Ectodermal cell (in vitro differentiated cells): ENCODE measurements around the gene ETV7.
"Not testable (repeated sequence)": the region's sequence is repeated elsewhere in the genome, so short reads cannot be mapped to it uniquely, and the experiment has no call there.

Experiments used
- H3K27ac ChIP-seq: 2 replicates; pipeline ENCODE4 v1.7.0; 2013; ENCODE audit warnings: mild to moderate bottlenecking, low read depth, low read length; ENCODE audit not compliant: insufficient read depth, poor library complexity, severe bottlenecking
- H3K27me3 ChIP-seq: 2 replicates; pipeline ENCODE4 v1.7.0; 2013; ENCODE audit warnings: mild to moderate bottlenecking, low read length; ENCODE audit not compliant: insufficient read depth, control insufficient read depth, poor library complexity, severe bottlenecking
- H3K36me3 ChIP-seq: one replicate; pipeline ENCODE4 v1.7.0; 2013; ENCODE audit warnings: low read length; ENCODE audit not compliant: control insufficient read depth, insufficient read depth
- H3K4me1 ChIP-seq: one replicate; pipeline ENCODE4 v1.7.0; 2013; ENCODE audit warnings: low read length; ENCODE audit not compliant: control insufficient read depth, insufficient read depth
- H3K4me3 ChIP-seq: 2 replicates; pipeline ENCODE4 v1.7.0; 2013; ENCODE audit warnings: low read depth, low read length, control low read depth; ENCODE audit not compliant: insufficient read depth
- H3K9me3 ChIP-seq: 2 replicates; pipeline ENCODE4 v1.7.0; 2013; ENCODE audit warnings: mild to moderate bottlenecking, low read length, moderate library complexity; ENCODE audit not compliant: control insufficient read depth
- WGBS, 2 experiments: methylation state at CpG; one replicate each; pipeline ENCODE4 v1.1.7; 2013; ENCODE audit warnings: missing lambda C conversion rate in 2 of 2; 5-methylcytosine and 5-hydroxymethylcytosine counted together

Gene ETV7

DNA sequence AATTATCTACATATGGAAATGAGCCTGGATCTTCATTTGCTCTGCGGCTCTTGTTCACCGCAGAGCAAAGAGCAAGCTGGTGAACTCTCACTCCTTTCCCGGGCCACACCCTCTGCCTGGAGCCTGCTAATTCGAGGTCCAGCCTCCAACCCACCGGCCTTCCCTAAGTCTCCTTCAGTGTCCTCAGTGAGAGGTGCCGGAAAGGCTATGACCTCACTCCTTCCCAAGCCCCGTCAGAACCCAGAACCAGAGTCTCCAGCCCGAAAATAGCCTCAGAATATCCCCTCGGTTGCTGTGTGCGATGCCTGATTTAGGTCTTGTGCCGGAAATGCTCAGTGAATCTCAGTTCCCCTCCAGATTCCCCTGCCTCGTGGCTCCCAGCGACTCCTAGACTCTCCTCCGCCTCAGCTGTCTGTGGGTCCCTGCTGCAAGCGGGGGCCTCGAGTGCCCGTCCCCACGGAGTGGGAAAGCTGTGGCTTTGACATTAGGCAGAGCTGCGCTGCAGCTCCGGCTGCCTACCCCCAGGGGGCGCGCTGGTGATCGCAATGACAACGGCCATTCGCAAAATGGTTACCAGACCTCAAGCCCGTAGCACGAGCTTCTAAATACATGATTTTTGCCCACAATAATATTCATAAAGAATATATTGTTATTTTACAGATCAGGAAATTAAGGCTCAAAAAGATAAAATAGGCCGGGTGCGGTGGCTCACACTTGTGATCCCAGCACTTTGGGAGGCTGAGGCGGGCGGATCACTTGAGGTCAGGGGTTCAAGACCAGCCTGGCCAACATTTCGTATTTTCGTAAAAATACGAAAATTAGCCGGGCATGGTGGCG lies 46.6 kb downstream of the ETV7 start:
- 30 to 33% methylated on average over 34 of the region's 36 CpGs for WGBS, 2 experiments
- Histone ChIP-seq H3K9me3 (no peaks in the 10 kb centered on the region), H3K27ac (no peak overlapping the region), H3K36me3 (no peaks in the 10 kb centered on the region), H3K27me3 (peaks cover 13% of the 10 kb centered on the region), H3K4me1 (no peaks in the 10 kb centered on the region), H3K4me3 (no peak overlapping the region)

DNA sequence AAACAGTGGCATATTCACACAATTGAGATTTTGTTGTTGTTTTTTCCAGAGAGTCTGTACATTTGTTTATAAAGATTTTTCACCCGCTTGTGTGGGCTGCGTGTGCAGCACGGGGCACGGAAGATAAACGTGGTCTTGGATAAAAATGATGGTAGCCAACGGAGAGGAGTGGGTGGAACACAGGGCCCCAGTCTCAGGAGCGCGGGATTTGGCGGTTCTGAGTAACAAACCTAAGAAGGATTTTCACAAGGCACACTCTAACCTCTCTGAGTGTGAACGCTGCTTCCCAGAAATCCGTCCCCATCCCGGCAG lies 47.2 kb downstream of the ETV7 start:
- Histone ChIP-seq H3K36me3 (no peaks in the 10 kb centered on the region), H3K27me3 (peaks cover 13% of the 10 kb centered on the region), H3K4me3 (no peak overlapping the region), H3K27ac (no peak overlapping the region), H3K9me3 (no peaks in the 10 kb centered on the region), H3K4me1 (no peaks in the 10 kb centered on the region)
- WGBS, 2 experiments: 59 to 66% methylated on average over 12 of the region's 12 CpGs

DNA sequence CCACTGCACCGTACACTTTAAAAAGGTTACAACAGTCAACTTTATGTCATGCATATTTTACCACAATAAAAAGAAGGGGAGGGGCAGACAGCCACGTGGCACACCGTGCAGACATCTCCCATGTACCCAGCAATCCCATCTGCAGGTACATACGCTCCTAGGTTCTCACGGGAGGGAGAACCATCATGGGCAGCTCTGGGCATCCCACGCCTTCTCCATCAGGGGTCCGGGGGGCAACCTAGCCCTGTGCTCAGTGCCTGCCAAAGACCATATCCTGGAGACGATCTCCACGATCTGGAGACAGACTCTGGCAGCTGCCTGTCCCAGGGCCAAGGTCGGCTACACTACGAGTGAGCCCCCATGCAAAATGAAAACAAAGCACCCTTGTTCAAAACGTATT lies 48.3 kb downstream of the ETV7 start:
- WGBS, 2 experiments: 84 to 90% methylated on average over 12 of the region's 12 CpGs
- H3K4me3 ChIP-seq: no peak overlapping the region
- peaks cover 6% of the 10 kb centered on the region for H3K4me1 ChIP-seq
- H3K27me3 ChIP-seq: peaks cover 13% of the 10 kb centered on the region
- no peaks in the 10 kb centered on the region for H3K9me3 ChIP-seq
- H3K27ac ChIP-seq: no peak overlapping the region
- no peaks in the 10 kb centered on the region for H3K36me3 ChIP-seq

DNA sequence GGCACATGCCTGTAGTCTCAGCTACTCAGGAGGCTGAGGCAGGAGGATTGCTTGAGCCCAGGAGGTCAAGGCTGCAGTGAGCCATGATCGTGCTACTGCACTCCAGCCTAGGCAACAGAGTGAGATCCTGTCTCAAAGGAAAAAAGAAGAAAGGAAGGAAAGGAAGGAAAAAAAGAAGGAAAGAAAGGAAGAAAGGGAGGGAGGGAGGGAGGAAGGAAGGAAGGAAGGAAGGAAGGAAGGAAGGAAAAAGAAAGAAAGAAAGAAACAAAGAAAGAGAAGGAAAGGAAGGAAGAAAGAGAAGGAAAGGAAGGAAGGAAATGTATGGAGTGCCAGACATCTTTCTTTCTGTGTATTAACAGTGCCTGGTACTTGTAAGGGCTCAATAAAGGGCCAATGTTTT lies 49.2 kb downstream of the ETV7 start:
- H3K4me3 ChIP-seq, H3K9me3 ChIP-seq, H3K27ac ChIP-seq, H3K36me3 ChIP-seq: not testable (repeated sequence)
- H3K4me1 ChIP-seq: peaks cover 11% of the 10 kb centered on the region
- 44 to 58% methylated on average over 1 of the region's 1 CpG for WGBS, 2 experiments
- H3K27me3 ChIP-seq: peaks cover 13% of the 10 kb centered on the region

DNA sequence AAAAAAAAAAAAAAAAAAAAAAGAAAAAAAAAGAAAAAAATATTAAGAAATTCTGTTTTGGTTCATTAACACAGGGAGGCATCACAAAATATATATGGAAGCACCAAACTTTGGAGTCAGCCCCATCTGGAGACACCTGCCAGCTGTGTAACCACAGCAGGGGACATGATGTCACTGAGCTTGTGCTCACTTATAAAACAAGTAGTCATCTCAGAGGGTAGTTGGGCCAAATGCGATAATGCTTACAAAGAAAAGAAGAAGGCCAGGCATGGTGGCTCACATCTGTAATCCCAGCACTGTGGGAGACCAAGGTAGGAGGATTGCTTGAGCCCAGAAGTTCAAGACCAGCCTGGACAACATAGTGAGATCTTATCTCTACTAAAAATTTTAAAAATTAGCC lies 49.7 kb downstream of the ETV7 start:
- H3K27ac ChIP-seq: no peak overlapping the region
- WGBS, 2 experiments: 90 to 96% methylated on average over 1 of the region's 1 CpG
- H3K4me3 ChIP-seq: no peak overlapping the region
- H3K9me3 ChIP-seq: no peaks in the 10 kb centered on the region
- peaks cover 13% of the 10 kb centered on the region for H3K27me3 ChIP-seq
- no peaks in the 10 kb centered on the region for H3K36me3 ChIP-seq
- H3K4me1 ChIP-seq: peaks cover 11% of the 10 kb centered on the region

DNA sequence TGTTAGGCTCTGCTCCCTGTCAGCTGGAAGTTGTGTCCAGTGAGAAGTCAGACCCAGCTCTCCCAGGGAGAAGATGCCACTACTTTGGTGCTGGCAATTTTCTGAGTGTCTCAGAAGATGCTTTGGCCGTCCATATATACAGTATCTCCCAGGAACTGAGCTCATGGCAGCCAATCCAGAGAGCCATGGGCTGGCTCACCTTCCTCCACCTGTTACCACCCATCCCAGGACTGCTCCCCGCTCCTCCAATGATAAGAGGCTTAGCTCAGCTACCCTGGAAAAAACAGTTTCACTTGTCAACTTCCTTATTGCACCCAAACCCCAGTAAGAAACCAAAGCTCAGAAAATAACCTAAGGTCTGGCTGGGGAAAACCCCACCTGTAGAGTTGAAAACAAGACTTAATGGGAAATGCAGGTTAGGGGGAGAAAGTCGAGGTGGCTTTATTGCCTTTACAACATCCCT lies 50.7 kb downstream of the ETV7 start, which contains the start of gene BNIP5:
TSS of gene BNIP5 (minus strand) at position 110 of the 463 bp plus-strand sequence. CDS start 6,198 bp downstream, outside the sequence.
- Histone ChIP-seq H3K4me1 (peaks cover 11% of the 10 kb centered on the region), H3K27me3 (peaks cover 13% of the 10 kb centered on the region), H3K27ac (no peak within 1 kb of the TSS), H3K36me3 (no peaks in the 10 kb centered on the region), H3K9me3 (no peaks in the 10 kb centered on the region), H3K4me3 (no peak within 1 kb of the TSS)
- WGBS, 2 experiments: 82 to 89% methylated on average over 3 of the region's 3 CpGs

DNA sequence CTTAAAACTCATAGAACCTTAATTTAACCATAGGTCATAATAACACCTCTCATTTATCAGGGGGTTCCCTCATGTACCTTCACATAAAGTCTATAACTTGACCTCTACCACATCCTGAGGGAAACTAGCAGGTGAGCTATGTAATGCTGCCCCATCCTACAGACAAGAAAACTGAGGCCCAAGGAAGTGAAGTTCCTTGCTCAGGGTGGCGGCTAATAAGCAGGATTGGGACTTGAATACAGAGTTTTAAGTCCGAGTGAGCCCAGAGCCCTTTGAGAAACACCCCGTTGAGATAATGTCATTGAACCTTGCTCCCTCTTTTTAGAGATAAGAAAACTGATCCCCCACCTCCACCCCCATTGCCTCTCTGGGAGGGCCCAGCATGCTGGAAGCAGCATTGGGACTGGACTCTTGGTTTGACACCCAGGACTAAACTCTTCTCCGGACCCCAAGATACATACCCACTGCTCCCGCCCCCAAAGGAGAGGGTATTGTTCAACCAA lies 51.2 kb downstream of the ETV7 start:
- Histone ChIP-seq H3K27me3 (peaks cover 13% of the 10 kb centered on the region), H3K4me3 (no peak overlapping the region), H3K36me3 (no peaks in the 10 kb centered on the region), H3K4me1 (peaks cover 11% of the 10 kb centered on the region), H3K27ac (no peak overlapping the region), H3K9me3 (no peaks in the 10 kb centered on the region)
- WGBS, 2 experiments: 91 to 93% methylated on average over 5 of the region's 5 CpGs

DNA sequence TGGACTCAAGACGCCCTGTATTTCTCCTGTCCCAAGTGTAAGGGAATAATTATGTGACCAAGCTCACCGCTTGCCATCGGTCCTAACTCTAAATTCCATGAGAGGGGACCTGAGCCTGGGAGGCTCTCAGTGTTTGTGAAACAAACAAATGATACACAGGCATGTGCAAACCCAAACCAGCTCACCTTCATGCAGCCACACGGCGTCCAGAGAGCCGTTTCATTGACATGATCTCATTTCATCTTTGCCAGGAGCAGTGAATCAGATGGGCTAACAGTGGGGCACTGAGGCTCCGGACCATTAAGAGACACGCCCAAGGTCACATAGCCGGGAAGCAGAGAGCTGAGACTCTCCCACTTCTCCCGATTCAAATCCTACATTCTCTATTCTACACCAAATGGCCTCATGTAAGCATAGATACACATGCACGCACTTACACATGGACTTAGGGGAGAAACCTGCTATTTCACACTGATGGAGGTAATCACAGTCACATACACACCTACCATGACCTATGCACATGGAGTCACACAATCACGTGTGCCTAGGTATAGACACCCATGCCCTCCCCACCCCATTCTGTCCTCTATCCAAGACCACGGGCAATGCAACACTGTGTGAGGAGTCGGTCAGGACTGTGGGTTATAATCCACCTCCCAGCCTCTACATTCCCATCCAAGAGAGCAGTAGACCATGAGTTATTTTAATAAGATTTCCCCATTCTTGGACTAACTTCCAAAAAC lies 51.8 kb downstream of the ETV7 start:
- H3K27ac ChIP-seq: no peak overlapping the region
- no peak overlapping the region for H3K4me3 ChIP-seq
- 94 to 95% methylated on average over 14 of the region's 14 CpGs for WGBS, 2 experiments
- H3K36me3 ChIP-seq: no peaks in the 10 kb centered on the region
- H3K27me3 ChIP-seq: peaks cover 10% of the 10 kb centered on the region
- peaks cover 11% of the 10 kb centered on the region for H3K4me1 ChIP-seq
- H3K9me3 ChIP-seq: no peaks in the 10 kb centered on the region

DNA sequence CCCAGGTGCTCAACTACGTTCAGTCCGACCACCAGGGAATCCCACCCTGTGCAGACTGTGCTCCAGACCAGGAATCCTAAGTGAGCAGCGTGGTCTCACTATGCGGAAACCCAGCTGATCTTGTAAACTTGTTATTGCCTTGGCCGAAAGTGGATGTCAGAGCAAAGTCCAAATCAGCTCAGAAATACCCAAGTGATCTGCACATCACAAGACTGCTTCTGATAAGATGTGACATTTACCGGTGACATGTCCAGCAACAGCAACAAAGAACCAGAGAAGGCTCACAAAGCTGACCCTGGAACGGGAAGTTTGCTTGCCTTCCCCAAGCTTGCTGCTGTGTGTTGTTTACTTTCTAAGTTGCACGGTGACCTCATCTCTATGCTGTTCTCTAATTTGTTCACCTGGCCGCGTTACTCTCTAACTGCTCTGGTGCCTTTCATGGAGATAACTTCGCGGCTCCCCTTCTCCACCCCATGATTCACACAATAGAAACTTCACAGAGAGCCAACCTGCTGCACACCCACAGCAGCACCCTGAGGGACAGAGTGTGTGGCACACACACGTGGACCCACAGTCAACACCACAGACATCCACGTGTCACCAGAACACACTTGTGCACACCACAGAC lies 52.5 kb downstream of the ETV7 start:
- Histone ChIP-seq H3K9me3 (no peaks in the 10 kb centered on the region), H3K27me3 (peaks cover 3% of the 10 kb centered on the region), H3K36me3 (no peaks in the 10 kb centered on the region), H3K4me3 (no peak overlapping the region), H3K4me1 (peaks cover 15% of the 10 kb centered on the region), H3K27ac (no peak overlapping the region)
- WGBS, 2 experiments: 91 to 94% methylated on average over 14 of the region's 14 CpGs
